Panc1 (cell line): ENCODE data around the gene NDUFA12. TPM values are rescaled to one million over a fixed set of nuclear protein-coding genes. Genes with fewer than 3 reads are reported as not detected.

Experiments used
- ATAC-seq: fragments of 200-7000 bp; cut with Tn5 transposase; 2 replicates; pipeline ENCODE4 v1.9.1; 2020; ENCODE audit warnings: mild to moderate bottlenecking, moderate library complexity
- BruUV-seq: library from RNA; stranded (reverse); fragments of 400-500 nt; replicated peaks from 2 replicates; lab custom pipeline; 2021; lab: Mats Ljungman, UMichigan
- CTCF ChIA-PET: fragments of 300-600 bp; sonication (Branson Sonifier 250); formaldehyde crosslinking; loops from one replicate; lab custom pipeline; 2022; ENCODE audit warnings: antibody characterized with exemption; lab: Charles Lee
- POLR2A ChIA-PET: fragments of 300-600 bp; sonication (Branson Sonifier 250); formaldehyde crosslinking; loops from one replicate; lab custom pipeline; 2022; ENCODE audit warnings: antibody characterized with exemption; lab: Charles Lee
- DNase-seq: peaks from one replicate; pipeline ENCODE4 v3.0.0-alpha.2; 2010; ENCODE audit warnings: low read depth, low spot score
- H3K27ac ChIP-seq: 2 replicates; pipeline ENCODE4 v1.5.1; 2011; ENCODE audit warnings: mild to moderate bottlenecking, low read length, inconsistent platforms
- H3K27me3 ChIP-seq: fragments of 200-500 bp; sonication (Bioruptor generic); 2 replicates; pipeline ENCODE4 v1.6.0; 2014; ENCODE audit warnings: low read length, inconsistent platforms; ENCODE audit not compliant: control insufficient read depth, insufficient read depth
- H3K36me3 ChIP-seq: fragments of 200-500 bp; sonication (Bioruptor generic); 2 replicates; pipeline ENCODE4 v1.5.1; 2014; ENCODE audit warnings: inconsistent platforms, mild to moderate bottlenecking, low read length, moderate library complexity; ENCODE audit not compliant: control insufficient read depth, insufficient read depth
- H3K4me1 ChIP-seq: 2 replicates; pipeline ENCODE4 v1.5.1; 2011; ENCODE audit warnings: inconsistent platforms, mild to moderate bottlenecking, low read length, moderate library complexity; ENCODE audit not compliant: control insufficient read depth, insufficient read depth
- H3K4me3 ChIP-seq, 2 experiments: 2 replicates each; pipeline ENCODE4 v1.5.1; 2011 to 2012; ENCODE audit warnings: low read depth in 2 of 2, low read length in 2 of 2, mild to moderate bottlenecking in 2 of 2, inconsistent platforms in 1 of 2, moderate library complexity in 1 of 2
- H3K9me3 ChIP-seq: fragments of 200-500 bp; sonication (Bioruptor generic); 2 replicates; pipeline ENCODE4 v1.5.1; 2014; ENCODE audit warnings: low read depth, mild to moderate bottlenecking, inconsistent platforms, low read length, moderate library complexity; ENCODE audit not compliant: control insufficient read depth, insufficient read depth
- POLR2AphosphoS5 ChIP-seq: IDR thresholded peaks from 2 replicates; pipeline ENCODE4 v1.6.1; 2012; ENCODE audit warnings: mild to moderate bottlenecking, low read depth, low read length, moderate library complexity
- SIN3A ChIP-seq: IDR thresholded peaks from 2 replicates; pipeline ENCODE4 v1.6.1; 2012; ENCODE audit warnings: low read depth, mild to moderate bottlenecking, low read length, moderate library complexity, borderline replicate concordance; ENCODE audit not compliant: insufficient read depth
- TCF7L2 ChIP-seq: IDR thresholded peaks from 2 replicates; pipeline ENCODE4 v1.6.1; 2011; ENCODE audit warnings: mild to moderate bottlenecking, low read depth, low read length, inconsistent platforms
- in situ Hi-C: cut with HindIII; loops from 2 replicates; pipeline ENCODE4 v1.10.0; 2016; ENCODE audit warnings: low sequenced_read_pairs, low pct_unique_long_range_greater_than_20kb
- intact Hi-C: fragments of 100-400 bp; cut with micrococcal nuclease; formaldehyde crosslinking; loops from one replicate; pipeline ENCODE4 v1.10.0; 2022; ENCODE audit not compliant: unreplicated experiment
- total RNA-seq: library from RNA; stranded (reverse); gene quantifications from one replicate; pipeline ENCODE4 v1.2.1, GENCODE V29; 2021; ENCODE audit not compliant: unreplicated experiment
- TF ChIP-seq, protein P1 (sequence below), 2 experiments: IDR thresholded peaks; 2 replicates each; pipeline ENCODE4 v1.6.1; 2011 to 2012; ENCODE audit warnings: low read depth in 2 of 2, control low read depth in 1 of 2, low read length in 1 of 2, mild to moderate bottlenecking in 1 of 2, moderate library complexity in 1 of 2; ENCODE audit not compliant: insufficient read depth in 1 of 2
- TF ChIP-seq, protein P2 (sequence below): fragments of 450-650 bp; IDR thresholded peaks from 2 replicates; pipeline ENCODE4 v1.5.1; 2017; ENCODE audit warnings: mild to moderate bottlenecking

The NDUFA12 gene
- total RNA-seq, 1 experiment from 2014 or later, result 108 TPM

DNA sequence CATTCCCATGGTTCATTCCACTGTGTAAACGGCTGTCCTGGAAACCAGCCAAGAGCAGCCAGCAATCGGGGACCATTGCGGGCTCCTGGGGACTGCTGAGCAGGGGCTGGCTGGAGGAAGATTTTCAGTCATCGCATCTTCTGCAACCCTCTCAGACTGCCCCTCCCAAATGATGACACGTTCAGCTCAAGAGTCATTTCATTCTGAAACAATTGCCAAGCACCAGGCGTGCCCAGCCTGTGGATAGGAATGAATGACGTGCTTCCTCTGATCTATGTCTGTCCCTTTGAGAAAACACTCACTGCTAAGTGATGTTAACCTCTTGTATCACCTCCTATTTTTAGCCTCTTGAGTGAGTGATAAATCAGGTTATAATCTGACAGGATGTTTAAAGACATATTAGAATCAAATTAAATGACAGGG is 62.0 kb downstream of the NDUFA12 start:
- Histone ChIP-seq H3K9me3 (no peaks in the 10 kb centered on the region), H3K4me3 (no peak overlapping the region), H3K4me1 (no peaks in the 10 kb centered on the region), H3K27ac (no peak overlapping the region), H3K36me3 (no peaks in the 10 kb centered on the region), H3K27me3 (no peaks in the 10 kb centered on the region)
- ChIA-PET POLR2A (no interaction called here), CTCF (no interaction called here)
- in situ Hi-C loops, result no loop called here
- no TSS peak for BruUV-seq
- ATAC-seq, result no peak
- TF ChIP-seq TCF7L2 (no peak), POLR2AphosphoS5 (no peak), SIN3A (no peak)
- TF ChIP-seq, protein P1, sequence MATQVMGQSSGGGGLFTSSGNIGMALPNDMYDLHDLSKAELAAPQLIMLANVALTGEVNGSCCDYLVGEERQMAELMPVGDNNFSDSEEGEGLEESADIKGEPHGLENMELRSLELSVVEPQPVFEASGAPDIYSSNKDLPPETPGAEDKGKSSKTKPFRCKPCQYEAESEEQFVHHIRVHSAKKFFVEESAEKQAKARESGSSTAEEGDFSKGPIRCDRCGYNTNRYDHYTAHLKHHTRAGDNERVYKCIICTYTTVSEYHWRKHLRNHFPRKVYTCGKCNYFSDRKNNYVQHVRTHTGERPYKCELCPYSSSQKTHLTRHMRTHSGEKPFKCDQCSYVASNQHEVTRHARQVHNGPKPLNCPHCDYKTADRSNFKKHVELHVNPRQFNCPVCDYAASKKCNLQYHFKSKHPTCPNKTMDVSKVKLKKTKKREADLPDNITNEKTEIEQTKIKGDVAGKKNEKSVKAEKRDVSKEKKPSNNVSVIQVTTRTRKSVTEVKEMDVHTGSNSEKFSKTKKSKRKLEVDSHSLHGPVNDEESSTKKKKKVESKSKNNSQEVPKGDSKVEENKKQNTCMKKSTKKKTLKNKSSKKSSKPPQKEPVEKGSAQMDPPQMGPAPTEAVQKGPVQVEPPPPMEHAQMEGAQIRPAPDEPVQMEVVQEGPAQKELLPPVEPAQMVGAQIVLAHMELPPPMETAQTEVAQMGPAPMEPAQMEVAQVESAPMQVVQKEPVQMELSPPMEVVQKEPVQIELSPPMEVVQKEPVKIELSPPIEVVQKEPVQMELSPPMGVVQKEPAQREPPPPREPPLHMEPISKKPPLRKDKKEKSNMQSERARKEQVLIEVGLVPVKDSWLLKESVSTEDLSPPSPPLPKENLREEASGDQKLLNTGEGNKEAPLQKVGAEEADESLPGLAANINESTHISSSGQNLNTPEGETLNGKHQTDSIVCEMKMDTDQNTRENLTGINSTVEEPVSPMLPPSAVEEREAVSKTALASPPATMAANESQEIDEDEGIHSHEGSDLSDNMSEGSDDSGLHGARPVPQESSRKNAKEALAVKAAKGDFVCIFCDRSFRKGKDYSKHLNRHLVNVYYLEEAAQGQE (IDR thresholded peaks at IDR 0.05; ENCODE audit: insufficient read depth in 1 of 2, low read depth in 2 of 2, low read length in 1 of 2), result no peak
- TF ChIP-seq, protein P2, sequence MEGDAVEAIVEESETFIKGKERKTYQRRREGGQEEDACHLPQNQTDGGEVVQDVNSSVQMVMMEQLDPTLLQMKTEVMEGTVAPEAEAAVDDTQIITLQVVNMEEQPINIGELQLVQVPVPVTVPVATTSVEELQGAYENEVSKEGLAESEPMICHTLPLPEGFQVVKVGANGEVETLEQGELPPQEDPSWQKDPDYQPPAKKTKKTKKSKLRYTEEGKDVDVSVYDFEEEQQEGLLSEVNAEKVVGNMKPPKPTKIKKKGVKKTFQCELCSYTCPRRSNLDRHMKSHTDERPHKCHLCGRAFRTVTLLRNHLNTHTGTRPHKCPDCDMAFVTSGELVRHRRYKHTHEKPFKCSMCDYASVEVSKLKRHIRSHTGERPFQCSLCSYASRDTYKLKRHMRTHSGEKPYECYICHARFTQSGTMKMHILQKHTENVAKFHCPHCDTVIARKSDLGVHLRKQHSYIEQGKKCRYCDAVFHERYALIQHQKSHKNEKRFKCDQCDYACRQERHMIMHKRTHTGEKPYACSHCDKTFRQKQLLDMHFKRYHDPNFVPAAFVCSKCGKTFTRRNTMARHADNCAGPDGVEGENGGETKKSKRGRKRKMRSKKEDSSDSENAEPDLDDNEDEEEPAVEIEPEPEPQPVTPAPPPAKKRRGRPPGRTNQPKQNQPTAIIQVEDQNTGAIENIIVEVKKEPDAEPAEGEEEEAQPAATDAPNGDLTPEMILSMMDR, result no peak
- intact Hi-C loops, result no loop called here
- no peak for DNase-seq

DNA sequence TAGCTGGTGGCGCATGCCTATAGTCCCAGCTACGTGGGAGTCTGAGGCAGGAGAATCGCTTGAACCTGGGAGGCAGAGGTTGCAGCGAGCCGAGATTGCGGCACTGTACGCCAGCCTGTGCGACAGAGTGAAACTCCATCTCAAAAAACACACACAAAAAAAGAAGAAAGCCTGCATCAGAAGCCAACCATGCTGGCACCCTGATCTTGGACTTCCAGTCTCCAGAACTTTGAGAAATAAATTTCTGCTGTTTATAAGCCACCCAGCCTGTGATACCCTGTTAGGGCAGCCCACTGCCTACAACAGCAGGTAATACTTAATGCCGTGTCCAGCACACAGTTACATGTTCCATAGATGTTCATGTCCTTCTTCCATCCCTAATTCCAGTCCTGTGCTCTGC is 62.7 kb downstream of the NDUFA12 start:
- Histone ChIP-seq H3K27me3 (no peaks in the 10 kb centered on the region), H3K9me3 (no peaks in the 10 kb centered on the region), H3K4me3 (no peak overlapping the region), H3K4me1 (no peaks in the 10 kb centered on the region), H3K36me3 (no peaks in the 10 kb centered on the region), H3K27ac (no peak overlapping the region)
- no peak for DNase-seq
- CTCF ChIA-PET, result no interaction called here
- in situ Hi-C loops (no loop called here), intact Hi-C loops (no loop called here)
- ATAC-seq, result no peak
- POLR2A ChIA-PET, result no interaction called here
- no peak for TF ChIP-seq POLR2AphosphoS5
- TF ChIP-seq, protein P2, result no peak
- TF ChIP-seq TCF7L2, result no peak
- no TSS peak for BruUV-seq
